GM12891 (cell line): Measurements from ENCODE around the gene SMYD4.

Experiments
- PAX5 ChIP-seq: IDR thresholded peaks from 2 replicates; pipeline ENCODE4 v1.6.1; 2011; ENCODE audit warnings: low read length, moderate library complexity, mild to moderate bottlenecking; ENCODE audit not compliant: insufficient read depth, severe bottlenecking
- POLR2A ChIP-seq: IDR thresholded peaks from 2 replicates; pipeline ENCODE4 v1.6.1; 2011; ENCODE audit warnings: low read depth, low read length, control low read depth
- POLR2AphosphoS5 ChIP-seq: IDR thresholded peaks from 2 replicates; pipeline ENCODE4 v1.6.1; 2011; ENCODE audit warnings: low read depth, low read length, control low read depth
- POU2F2 ChIP-seq: IDR thresholded peaks from 2 replicates; pipeline ENCODE4 v1.6.1; 2011; ENCODE audit warnings: low read depth, mild to moderate bottlenecking, control low read depth, low read length, moderate library complexity
- SPI1 ChIP-seq: IDR thresholded peaks from 2 replicates; pipeline ENCODE4 v1.6.1; 2011; ENCODE audit warnings: low read depth, low read length, control low read depth
- TAF1 ChIP-seq: IDR thresholded peaks from 2 replicates; pipeline ENCODE4 v1.6.1; 2011; ENCODE audit warnings: low read depth, low read length, control low read depth

DNA sequence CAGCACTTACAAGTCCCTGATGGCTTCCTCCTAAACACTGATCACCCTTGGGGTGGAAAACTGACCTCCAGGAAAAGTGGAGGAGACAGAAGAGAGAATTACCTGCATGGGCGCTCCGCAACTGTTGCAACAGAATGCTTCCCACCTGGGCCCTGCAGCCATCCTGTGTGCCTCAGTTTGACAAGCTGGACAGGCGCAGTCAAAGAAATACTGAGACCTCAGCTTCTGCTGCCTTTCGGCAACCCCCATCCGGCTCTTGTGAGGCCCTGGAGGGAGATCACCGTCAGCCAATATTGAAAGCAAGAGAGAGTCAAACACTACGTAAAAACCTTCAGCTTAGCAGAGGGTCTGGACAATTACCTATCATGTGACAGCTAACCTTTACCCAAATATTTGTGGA is 43.0 kb downstream of the SMYD4 start:
- TF ChIP-seq POLR2A: no peak
- TF ChIP-seq POLR2AphosphoS5: no peak
- no peak for TF ChIP-seq TAF1
- TF ChIP-seq PAX5: no peak
- no peak for TF ChIP-seq SPI1
- no peak for TF ChIP-seq POU2F2
